Mesodermal cell (in vitro differentiated cells): ENCODE data around the gene RPS6KL1.

Experiments
- H3K27ac ChIP-seq: 2 replicates; pipeline ENCODE4 v1.7.0; 2013; ENCODE audit warnings: mild to moderate bottlenecking, low read depth, low read length, moderate library complexity; ENCODE audit not compliant: severe bottlenecking
- H3K36me3 ChIP-seq: 2 replicates; pipeline ENCODE4 v1.7.1; 2013; ENCODE audit warnings: mild to moderate bottlenecking, low read length, moderate library complexity; ENCODE audit not compliant: control insufficient read depth, insufficient read depth
- H3K4me1 ChIP-seq: one replicate; pipeline ENCODE4 v1.7.1; 2013; ENCODE audit warnings: mild to moderate bottlenecking, low read length; ENCODE audit not compliant: insufficient read depth, control insufficient read depth, poor library complexity, severe bottlenecking
- H3K4me3 ChIP-seq: 2 replicates; pipeline ENCODE4 v1.7.0; 2013; ENCODE audit warnings: low read length, control low read depth, mild to moderate bottlenecking; ENCODE audit not compliant: insufficient read depth, poor library complexity, severe bottlenecking; ENCODE audit errors: extremely low read depth
- H3K9me3 ChIP-seq: 2 replicates; pipeline ENCODE4 v1.7.1; 2013; ENCODE audit warnings: mild to moderate bottlenecking, low read length, moderate library complexity; ENCODE audit not compliant: control insufficient read depth
- WGBS, 2 experiments: methylation state at CpG; one replicate each; pipeline ENCODE4 v1.1.5; 2013; ENCODE audit warnings: missing lambda C conversion rate in 2 of 2; ENCODE audit not compliant: insufficient coverage in 2 of 2; 5-methylcytosine and 5-hydroxymethylcytosine counted together

Gene RPS6KL1

DNA sequence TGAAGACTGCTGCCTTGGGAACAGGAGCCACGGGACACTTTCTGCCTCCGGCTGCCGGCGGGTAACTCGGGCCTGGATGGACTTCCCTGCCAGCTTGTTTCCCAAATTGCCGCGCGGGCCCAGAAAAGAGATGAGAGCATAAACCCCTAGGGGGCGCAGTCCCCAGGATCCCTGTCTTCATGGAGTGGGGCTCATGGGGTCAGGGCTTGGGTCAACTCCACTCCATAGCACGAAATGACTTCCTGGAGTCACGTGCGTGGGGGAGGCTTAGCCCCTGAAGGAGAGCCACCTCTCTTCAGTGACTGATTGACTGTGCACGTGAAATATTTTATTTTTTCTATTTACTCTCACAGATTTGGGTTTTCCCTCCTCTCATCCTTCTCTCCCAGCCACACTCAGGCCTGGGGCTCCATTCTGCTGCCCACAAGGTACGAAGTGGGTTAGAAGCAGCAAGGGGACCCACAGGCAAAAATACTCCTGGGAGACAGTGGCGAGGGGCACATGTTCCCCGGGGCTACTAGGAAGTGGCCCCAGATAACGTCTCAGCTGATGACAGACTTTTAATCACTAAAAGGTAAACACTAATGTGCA lies 22.3 kb upstream of the RPS6KL1 start:
- 70 to 73% methylated on average over 16 to 17 of the region's 17 CpGs for WGBS, 2 experiments
- H3K9me3 ChIP-seq: no peaks in the 10 kb centered on the region
- H3K4me1 ChIP-seq: peaks cover 22% of the 10 kb centered on the region
- H3K27ac ChIP-seq: no peak overlapping the region
- no peak overlapping the region for H3K4me3 ChIP-seq
- peaks cover 69% of the 10 kb centered on the region for H3K36me3 ChIP-seq

DNA sequence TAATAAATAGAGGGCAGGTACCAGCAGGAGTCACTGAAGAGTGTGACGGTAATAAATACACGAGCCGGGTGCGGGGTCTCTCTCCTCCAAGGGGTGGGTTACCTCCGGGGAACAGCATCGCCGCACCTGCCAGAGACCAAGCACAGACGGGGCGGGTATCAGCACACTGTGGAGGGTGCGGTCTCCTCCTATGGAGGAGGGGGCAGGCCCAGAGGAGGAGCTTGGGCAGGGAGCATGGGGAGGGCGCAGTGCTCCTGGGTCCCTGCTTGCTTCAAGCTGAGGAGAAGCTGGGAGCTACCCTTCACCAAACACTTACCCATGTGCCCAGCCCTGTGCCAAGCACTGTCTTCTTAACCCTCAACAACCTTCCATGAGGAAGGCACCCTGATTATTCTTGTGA lies 19.5 kb upstream of the RPS6KL1 start:
- Histone ChIP-seq H3K4me3 (no peak overlapping the region), H3K4me1 (peaks cover 24% of the 10 kb centered on the region), H3K27ac (no peak overlapping the region), H3K36me3 (peaks cover 43% of the 10 kb centered on the region), H3K9me3 (no peaks in the 10 kb centered on the region)
- 92 to 95% methylated on average over 9 to 10 of the region's 11 CpGs for WGBS, 2 experiments

DNA sequence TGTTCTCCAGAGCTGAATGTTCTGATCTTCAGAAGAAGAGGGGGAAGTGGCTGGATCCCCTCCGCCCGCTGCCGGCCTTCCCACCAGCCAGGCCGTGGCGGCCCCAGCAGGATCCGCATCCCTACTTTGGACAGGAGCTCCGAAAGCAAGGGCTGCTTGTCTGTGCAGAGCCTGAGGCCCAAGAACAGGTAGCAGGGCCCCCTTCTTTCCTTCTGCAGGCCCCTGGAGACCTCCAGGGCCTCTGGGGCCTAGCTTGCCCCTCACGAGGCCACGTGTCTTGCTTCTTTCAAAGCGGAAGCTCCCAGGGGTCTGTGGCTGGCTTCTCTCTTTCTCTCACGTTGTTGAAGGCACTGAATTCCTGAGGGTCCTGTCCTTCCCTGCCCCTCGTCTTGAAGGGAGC lies 19.1 kb upstream of the RPS6KL1 start:
- no peak overlapping the region for H3K4me3 ChIP-seq
- 89 to 93% methylated on average over 10 to 12 of the region's 12 CpGs for WGBS, 2 experiments
- no peaks in the 10 kb centered on the region for H3K9me3 ChIP-seq
- peak overlapping the region; percentile 23 for H3K27ac ChIP-seq
- peaks cover 39% of the 10 kb centered on the region for H3K36me3 ChIP-seq
- H3K4me1 ChIP-seq: peaks cover 24% of the 10 kb centered on the region

DNA sequence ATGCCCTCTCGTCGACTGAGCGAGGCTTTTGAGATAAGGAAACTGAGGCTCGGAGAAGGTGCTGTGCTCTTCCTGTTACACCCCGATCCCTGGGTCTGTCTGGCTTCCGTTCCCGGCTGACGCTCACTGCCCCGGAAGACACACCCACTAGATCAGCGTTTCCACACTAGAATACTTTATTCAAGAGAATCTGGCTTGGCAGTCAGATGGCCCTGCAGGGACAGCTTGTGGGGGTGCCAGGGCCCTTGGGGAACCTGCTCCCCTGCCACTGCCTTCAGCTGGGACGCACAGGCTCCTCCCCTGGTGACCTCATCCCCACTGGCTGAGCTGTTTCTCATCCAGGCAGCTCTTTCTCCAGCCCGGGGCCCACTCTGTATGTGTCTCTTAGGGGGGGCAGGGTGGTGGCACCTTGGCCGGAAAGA lies 18.6 kb upstream of the RPS6KL1 start:
- peaks cover 34% of the 10 kb centered on the region for H3K36me3 ChIP-seq
- H3K27ac ChIP-seq: peak overlapping the region; percentile 23
- no peaks in the 10 kb centered on the region for H3K9me3 ChIP-seq
- peaks cover 24% of the 10 kb centered on the region for H3K4me1 ChIP-seq
- WGBS, 2 experiments: 76 to 90% methylated on average over 8 to 12 of the region's 13 CpGs
- no peak overlapping the region for H3K4me3 ChIP-seq

DNA sequence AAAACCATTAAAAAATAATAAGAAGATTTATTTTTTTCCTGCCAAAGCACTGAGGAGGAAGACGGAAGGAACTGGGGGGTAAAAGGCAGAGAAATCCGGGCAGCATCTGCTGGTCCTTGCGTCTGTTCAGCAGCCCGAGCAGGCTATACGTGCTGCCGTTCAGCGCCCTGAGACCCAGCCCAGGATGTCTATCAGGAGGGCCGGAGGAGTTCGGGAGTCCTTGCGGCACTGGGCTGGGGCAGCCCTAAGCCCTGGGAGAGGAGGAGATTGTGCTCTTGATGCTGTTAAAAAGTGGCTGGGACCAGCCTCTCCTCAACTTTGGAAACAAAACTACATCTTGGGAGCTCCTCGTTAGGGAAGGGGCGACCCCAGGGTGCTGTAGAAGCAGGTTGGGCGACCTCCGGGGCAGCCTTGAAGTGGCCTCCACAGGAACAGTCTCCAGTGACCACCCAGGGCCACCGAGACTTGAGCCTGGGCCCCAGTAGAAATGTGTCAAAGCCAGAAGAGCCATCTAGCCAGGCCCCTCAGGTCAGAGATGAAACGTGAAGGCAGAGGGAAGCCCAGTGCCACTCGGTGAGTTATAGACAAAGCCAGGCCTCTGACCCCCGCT lies 18.0 kb upstream of the RPS6KL1 start:
- H3K9me3 ChIP-seq: no peaks in the 10 kb centered on the region
- H3K36me3 ChIP-seq: peaks cover 29% of the 10 kb centered on the region
- no peak overlapping the region for H3K4me3 ChIP-seq
- H3K4me1 ChIP-seq: peaks cover 24% of the 10 kb centered on the region
- H3K27ac ChIP-seq: no peak overlapping the region
- WGBS, 2 experiments: 93 to 96% methylated on average over 12 to 17 of the region's 18 CpGs

DNA sequence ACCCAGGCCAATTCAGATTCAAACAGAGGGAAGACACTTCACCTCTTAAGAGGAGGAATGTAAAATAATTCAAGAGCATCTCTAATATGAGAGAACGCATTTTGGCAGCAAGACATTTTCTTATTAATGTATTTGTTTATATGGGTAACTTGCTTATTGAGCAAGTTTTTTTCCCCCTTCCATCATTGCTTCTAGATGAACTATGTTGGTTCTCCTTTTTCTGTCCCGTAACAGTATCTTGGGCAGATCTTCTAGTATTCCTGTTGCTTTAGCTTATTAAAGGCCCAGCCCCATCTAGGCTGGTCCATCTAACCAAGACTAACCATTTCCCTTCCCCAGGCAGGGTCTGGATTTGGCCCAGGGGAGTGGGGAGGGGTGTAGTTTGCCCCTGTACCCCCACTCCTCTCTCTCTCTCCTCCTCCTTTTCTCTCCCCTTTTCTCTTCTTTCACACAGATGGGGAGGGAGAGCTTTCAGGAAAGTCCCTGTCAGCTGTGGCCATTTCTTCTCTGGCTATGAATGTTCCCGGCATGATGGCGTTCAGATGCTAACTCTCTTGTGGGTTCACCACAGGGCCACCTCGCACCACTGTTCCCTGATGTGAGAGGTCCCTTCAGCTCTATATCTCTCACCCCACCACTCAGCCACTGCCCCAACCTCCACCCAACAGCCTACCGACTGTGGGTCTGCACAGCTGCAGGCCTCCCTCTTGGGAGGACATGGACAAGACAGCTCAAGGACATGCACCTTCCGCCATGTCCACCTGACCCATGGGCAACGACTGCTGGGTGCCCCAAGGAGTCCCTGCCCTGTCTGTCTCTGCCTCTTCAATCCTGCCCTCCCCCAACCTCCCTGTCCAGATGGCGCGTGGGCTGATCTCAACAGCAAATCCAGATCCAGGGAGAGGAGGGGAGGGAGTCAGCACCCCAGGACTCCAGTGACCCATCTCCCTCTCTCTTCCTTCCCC lies 15.8 kb upstream of the RPS6KL1 start:
- Histone ChIP-seq H3K4me1 (peaks cover 35% of the 10 kb centered on the region), H3K4me3 (no peak overlapping the region), H3K9me3 (no peaks in the 10 kb centered on the region), H3K36me3 (peaks cover 11% of the 10 kb centered on the region), H3K27ac (no peak overlapping the region)
- WGBS, 2 experiments: 93 to 95% methylated on average over 5 of the region's 10 CpGs

DNA sequence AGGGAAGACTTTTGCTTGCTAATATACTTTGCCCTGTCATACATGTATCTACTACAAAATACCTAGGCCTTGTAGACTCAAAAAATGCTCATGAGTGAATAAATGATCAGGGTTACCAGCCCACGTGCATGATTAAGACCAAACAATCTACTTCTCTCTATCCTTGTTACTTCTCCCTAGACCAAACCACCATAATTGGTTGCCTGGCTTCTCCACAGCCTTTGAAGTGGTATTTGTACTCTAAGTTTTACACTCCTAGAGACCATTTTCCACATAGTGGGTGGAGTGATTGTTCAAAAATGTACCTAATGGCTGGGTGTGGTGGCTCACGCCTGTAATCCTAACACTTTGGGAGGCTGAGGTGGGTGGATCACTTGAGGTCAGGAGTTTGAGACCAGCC lies 14.1 kb upstream of the RPS6KL1 start:
- H3K4me1 ChIP-seq: peaks cover 34% of the 10 kb centered on the region
- 100% methylated on average over 1 of the region's 2 CpGs; no CpG with 5 or more reads in 1 of the 2 experiments for WGBS, 2 experiments
- H3K9me3 ChIP-seq: no peaks in the 10 kb centered on the region
- no peak overlapping the region for H3K4me3 ChIP-seq
- no peaks in the 10 kb centered on the region for H3K36me3 ChIP-seq
- no peak overlapping the region for H3K27ac ChIP-seq

DNA sequence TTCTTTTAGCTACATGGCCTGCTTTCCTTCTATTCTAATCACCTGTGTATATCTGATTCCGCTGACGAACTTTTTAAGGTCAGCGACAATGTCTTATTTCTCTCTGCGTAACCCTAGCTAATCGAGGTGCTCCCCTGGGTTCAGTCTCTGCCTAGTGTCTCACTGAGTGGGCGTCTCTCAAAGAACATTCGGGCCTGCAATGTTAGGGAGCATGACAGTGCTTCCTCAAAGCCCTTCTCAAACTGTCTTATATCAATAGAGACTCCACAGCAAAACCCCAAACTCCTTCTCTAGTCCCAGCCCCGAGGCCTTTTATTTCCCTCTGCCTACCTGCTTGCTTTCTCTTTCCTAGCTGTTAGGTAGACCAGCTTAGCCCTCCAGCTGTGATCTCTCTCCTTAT lies 13.7 kb upstream of the RPS6KL1 start:
- H3K4me3 ChIP-seq: no peak overlapping the region
- H3K27ac ChIP-seq: no peak overlapping the region
- no peaks in the 10 kb centered on the region for H3K9me3 ChIP-seq
- no peaks in the 10 kb centered on the region for H3K36me3 ChIP-seq
- WGBS, 2 experiments: 93 to 97% methylated on average over 8 of the region's 8 CpGs
- H3K4me1 ChIP-seq: peaks cover 30% of the 10 kb centered on the region

DNA sequence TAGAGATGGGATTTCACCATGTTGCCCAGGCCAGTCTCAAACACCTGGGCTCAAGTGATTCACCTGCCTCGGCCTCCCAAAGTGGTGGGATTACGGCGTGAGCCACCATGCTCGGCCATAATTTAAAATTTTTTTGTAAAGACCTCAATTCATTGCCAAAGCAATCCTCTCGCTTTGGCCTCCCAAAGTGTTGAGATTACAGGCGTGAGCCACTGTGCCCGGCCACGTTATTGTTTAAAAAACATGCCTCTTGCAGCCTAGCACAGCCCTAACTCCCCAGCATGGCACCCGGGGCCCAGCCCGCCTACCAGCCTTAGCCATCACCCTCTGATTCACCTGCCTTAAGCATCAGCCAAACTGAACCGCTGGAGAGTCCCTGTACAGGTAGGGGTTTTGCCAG lies 13.1 kb upstream of the RPS6KL1 start:
- H3K36me3 ChIP-seq: no peaks in the 10 kb centered on the region
- 82 to 87% methylated on average over 11 of the region's 11 CpGs for WGBS, 2 experiments
- no peaks in the 10 kb centered on the region for H3K9me3 ChIP-seq
- no peak overlapping the region for H3K27ac ChIP-seq
- H3K4me3 ChIP-seq: no peak overlapping the region
- H3K4me1 ChIP-seq: peaks cover 25% of the 10 kb centered on the region

DNA sequence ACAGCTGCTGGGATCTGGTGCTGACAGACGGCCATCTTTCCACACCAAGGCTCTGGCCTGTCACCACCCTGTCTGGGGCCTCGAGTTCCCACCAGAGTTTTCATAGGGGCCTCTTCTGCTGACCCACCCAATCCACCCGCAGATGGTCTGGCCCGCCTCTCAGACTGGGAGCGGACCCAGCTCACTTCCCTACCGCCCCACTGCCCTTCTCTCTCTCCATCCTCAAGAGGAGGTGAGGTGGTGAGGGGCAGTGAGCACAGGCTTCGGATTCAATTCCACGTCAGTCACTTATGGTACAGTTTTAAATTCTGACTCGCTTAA lies 12.3 kb upstream of the RPS6KL1 start:
- H3K27ac ChIP-seq: no peak overlapping the region
- no peaks in the 10 kb centered on the region for H3K9me3 ChIP-seq
- WGBS, 2 experiments: 81 to 85% methylated on average over 2 to 6 of the region's 9 CpGs
- no peaks in the 10 kb centered on the region for H3K36me3 ChIP-seq
- no peak overlapping the region for H3K4me3 ChIP-seq
- peaks cover 21% of the 10 kb centered on the region for H3K4me1 ChIP-seq
